Mesenchymal stem cell (in vitro differentiated cells and primary cell): ENCODE results near the gene SLC2A3. TPM values are rescaled to one million over a fixed set of nuclear protein-coding genes. Genes with fewer than 3 reads are reported as not detected.
A peak's percentile ranks its signal among the peaks of the same experiment; 100 is the strongest.
"Not testable (repeated sequence)": the region's sequence is repeated elsewhere in the genome, so short reads cannot be mapped to it uniquely, and the experiment has no call there.

Experiments
- DNase-seq: peaks from one replicate; pipeline ENCODE4 v3.0.0-alpha.2; 2013
- H2AFZ ChIP-seq: one replicate; pipeline ENCODE4 v1.6.1; 2013; ENCODE audit warnings: low read depth, mild to moderate bottlenecking, control low read depth, inconsistent platforms, low read length, moderate library complexity
- H2AK5ac ChIP-seq: 2 replicates; pipeline ENCODE4 v1.6.1; 2013; ENCODE audit warnings: low read length, moderate library complexity, mild to moderate bottlenecking, inconsistent platforms; ENCODE audit not compliant: severe bottlenecking
- H2BK120ac ChIP-seq: one replicate; pipeline ENCODE4 v1.6.1; 2013; ENCODE audit warnings: low read depth, mild to moderate bottlenecking, inconsistent platforms, low read length, moderate library complexity
- H2BK12ac ChIP-seq, 2 experiments: one replicate each; pipeline ENCODE4 v1.6.1; 2013; ENCODE audit warnings: inconsistent platforms in 2 of 2, low read length in 2 of 2, mild to moderate bottlenecking in 2 of 2, moderate library complexity in 2 of 2, control low read depth in 1 of 2
- H2BK15ac ChIP-seq: one replicate; pipeline ENCODE4 v1.6.1; 2013; ENCODE audit warnings: mild to moderate bottlenecking, low read depth, inconsistent platforms; ENCODE audit not compliant: poor library complexity, severe bottlenecking
- H2BK5ac ChIP-seq: 2 replicates; pipeline ENCODE4 v1.6.1; 2013; ENCODE audit warnings: low read depth, mild to moderate bottlenecking, low read length, control low read depth, inconsistent platforms; ENCODE audit not compliant: poor library complexity, severe bottlenecking
- H3K14ac ChIP-seq, 2 experiments: one replicate each; pipeline ENCODE4 v1.6.1; 2013; ENCODE audit warnings: inconsistent platforms in 2 of 2, low read length in 2 of 2, control low read depth in 1 of 2, mild to moderate bottlenecking in 1 of 2, moderate library complexity in 1 of 2
- H3K18ac ChIP-seq, 2 experiments: one replicate each; pipeline ENCODE4 v1.6.1; 2013; ENCODE audit warnings: inconsistent platforms in 2 of 2, low read length in 2 of 2, control low read depth in 1 of 2, low read depth in 1 of 2, mild to moderate bottlenecking in 1 of 2
- H3K23ac ChIP-seq, 2 experiments: one replicate each; pipeline ENCODE4 v1.6.1; 2013; ENCODE audit warnings: inconsistent platforms in 2 of 2, low read length in 2 of 2, mild to moderate bottlenecking in 2 of 2, moderate library complexity in 2 of 2, control low read depth in 1 of 2
- H3K27ac ChIP-seq: 2 replicates; pipeline ENCODE4 v1.5.1; 2013; ENCODE audit warnings: mild to moderate bottlenecking, moderate library complexity, low read length, control low read depth, inconsistent platforms; ENCODE audit not compliant: poor library complexity, severe bottlenecking
- H3K27me3 ChIP-seq, 2 experiments: 2 replicates each; pipeline versions ENCODE4 v1.6.1 to v1.7.0; 2013; ENCODE audit warnings: low read length in 2 of 2, mild to moderate bottlenecking in 2 of 2, moderate library complexity in 2 of 2, control low read depth in 1 of 2, inconsistent platforms in 1 of 2; ENCODE audit not compliant: control insufficient read depth in 1 of 2, insufficient read depth in 1 of 2
- H3K36me3 ChIP-seq, 2 experiments: 2 replicates each; pipeline versions ENCODE4 v1.6.1 to v1.7.0; 2013; ENCODE audit warnings: low read length in 2 of 2, control low read depth in 1 of 2, inconsistent platforms in 1 of 2, low read depth in 1 of 2, mild to moderate bottlenecking in 1 of 2; ENCODE audit not compliant: insufficient read depth in 2 of 2, control insufficient read depth in 1 of 2
- H3K4ac ChIP-seq, 2 experiments: one replicate each; pipeline ENCODE4 v1.6.1; 2013; ENCODE audit warnings: inconsistent platforms in 2 of 2, low read length in 2 of 2, mild to moderate bottlenecking in 2 of 2, moderate library complexity in 2 of 2, control low read depth in 1 of 2, low read depth in 1 of 2
- H3K4me1 ChIP-seq: 2 replicates; pipeline ENCODE4 v1.6.1; 2013; ENCODE audit warnings: low read depth, low read length, control low read depth; ENCODE audit not compliant: control insufficient read depth, insufficient read depth
- H3K4me2 ChIP-seq: 2 replicates; pipeline ENCODE4 v1.6.1; 2013; ENCODE audit warnings: low read length, mild to moderate bottlenecking, inconsistent platforms; ENCODE audit not compliant: poor library complexity, severe bottlenecking
- H3K4me3 ChIP-seq, 2 experiments: 2 replicates each; pipeline versions ENCODE4 v1.5.1 to v1.7.0; 2013; ENCODE audit warnings: low read length in 2 of 2, mild to moderate bottlenecking in 2 of 2, control low read depth in 1 of 2, low read depth in 1 of 2; ENCODE audit not compliant: insufficient read depth in 1 of 2
- H3K79me1 ChIP-seq: replicated peaks from 2 replicates; pipeline ENCODE4 v1.6.1; 2013; ENCODE audit warnings: mild to moderate bottlenecking, control low read depth, low read length, inconsistent platforms; ENCODE audit not compliant: poor library complexity, severe bottlenecking
- H3K9ac ChIP-seq: 2 replicates; pipeline ENCODE4 v1.7.0; 2013; ENCODE audit warnings: mild to moderate bottlenecking, low read length, moderate library complexity
- H3K9me3 ChIP-seq: 2 replicates; pipeline ENCODE4 v1.7.0; 2013; ENCODE audit warnings: mild to moderate bottlenecking, low read length; ENCODE audit not compliant: control insufficient read depth
- H4K8ac ChIP-seq: one replicate; pipeline ENCODE4 v1.6.1; 2013; ENCODE audit warnings: inconsistent platforms, mild to moderate bottlenecking, low read length, moderate library complexity
- H4K91ac ChIP-seq: one replicate; pipeline ENCODE4 v1.6.1; 2013; ENCODE audit warnings: mild to moderate bottlenecking, low read length, inconsistent platforms
- WGBS: methylation state at CpG from one replicate; pipeline ENCODE4 v1.1.7; 2013; ENCODE audit warnings: mixed read lengths; 5-methylcytosine and 5-hydroxymethylcytosine counted together
- polyA plus RNA-seq, 2 experiments: library from polyadenylated mRNA; stranded (reverse); fragments of 200-250 nt; gene quantifications; one replicate each; pipeline ENCODE4 v1.2.3, GENCODE V29; 2013

Gene SLC2A3
- polyA plus RNA-seq (2013, experiment 1 of 2): 117 TPM
- 119 TPM for polyA plus RNA-seq (2013, experiment 2 of 2)

DNA sequence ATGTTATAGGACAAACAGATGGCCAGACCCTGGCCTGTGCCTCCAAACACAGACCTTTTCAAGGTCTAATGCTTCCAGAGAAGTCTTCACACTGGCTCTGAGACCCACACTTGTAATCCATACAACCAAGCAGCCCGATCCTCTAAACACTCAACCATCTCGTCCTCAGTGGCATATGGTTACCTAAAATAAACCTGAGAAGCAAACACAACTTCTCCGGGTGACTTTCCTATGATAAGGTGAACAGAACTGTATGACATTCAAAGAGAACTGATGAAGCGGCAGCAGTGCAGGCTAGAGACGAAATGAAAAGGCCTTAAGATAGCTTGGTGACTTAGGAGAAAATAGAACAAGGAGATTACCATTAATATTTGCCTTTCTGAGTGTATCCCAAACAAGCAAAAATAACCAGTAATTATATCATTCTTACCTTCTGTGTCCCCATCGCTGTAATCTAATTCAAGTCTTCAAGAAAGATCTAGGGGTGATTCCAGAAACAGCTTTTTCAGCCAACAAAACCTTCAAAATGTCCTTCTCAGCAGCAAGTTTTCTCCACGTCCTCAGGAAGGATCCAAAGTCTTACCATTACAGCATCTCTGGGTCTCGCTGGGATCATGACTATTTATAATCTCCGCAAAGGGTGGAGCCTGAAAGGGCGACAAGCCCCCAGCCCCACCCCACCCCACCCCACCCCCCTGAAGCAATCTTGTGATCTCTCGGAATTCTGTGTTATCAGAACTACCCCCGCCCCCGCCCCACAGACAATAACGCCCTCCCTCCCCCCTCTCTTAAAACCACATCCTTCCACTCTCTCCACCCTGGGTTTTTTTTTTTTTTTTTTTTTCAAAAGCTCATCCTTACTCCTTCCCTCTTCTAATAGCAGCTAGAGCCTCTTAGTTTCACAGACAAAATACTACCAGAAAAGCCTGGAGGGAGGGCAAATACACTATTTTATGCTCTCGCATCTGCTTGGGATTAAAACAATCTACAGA is at the start of gene SLC2A3:
Gene SLC2A3, minus strand, starts transcription at position 598 of the 992 bp plus-strand sequence. Its CDS starts 153 bp downstream, at position 445.
- H3K18ac ChIP-seq: peak within 1 kb of the TSS; percentile 34 to 54
- H2BK15ac ChIP-seq: no peak within 1 kb of the TSS
- H3K23ac ChIP-seq: no peak within 1 kb of the TSS
- H3K4me3 ChIP-seq: peak within 1 kb of the TSS; percentile 61 to 94
- H3K9me3 ChIP-seq: no peaks in the 10 kb centered on the region
- H4K8ac ChIP-seq: no peak within 1 kb of the TSS
- H2AFZ ChIP-seq: no peak within 1 kb of the TSS
- peak within 1 kb of the TSS; percentile 68 for H3K27ac ChIP-seq
- no peaks in the 10 kb centered on the region for H3K4me1 ChIP-seq
- H3K27me3 ChIP-seq: no peaks in the 10 kb centered on the region
- H3K9ac ChIP-seq: peak within 1 kb of the TSS; percentile 99
- H4K91ac ChIP-seq: no peak within 1 kb of the TSS
- no peak within 1 kb of the TSS for H2BK5ac ChIP-seq
- H2AK5ac ChIP-seq: no peak within 1 kb of the TSS
- H3K14ac ChIP-seq: no peak within 1 kb of the TSS
- no peak within 1 kb of the TSS for H2BK12ac ChIP-seq
- peak; percentile 96 for DNase-seq
- H3K4me2 ChIP-seq: peak within 1 kb of the TSS; percentile 12
- WGBS: 0% methylated on average over 13 of the region's 15 CpGs
- peaks cover 10% of the 10 kb centered on the region for H3K79me1 ChIP-seq
- H3K36me3 ChIP-seq: peaks cover 18 to 37% of the 10 kb centered on the region in 2 experiments
- H3K4ac ChIP-seq: peak within 1 kb of the TSS in 1 of 2 experiments; percentile 85
- no peak within 1 kb of the TSS for H2BK120ac ChIP-seq

DNA sequence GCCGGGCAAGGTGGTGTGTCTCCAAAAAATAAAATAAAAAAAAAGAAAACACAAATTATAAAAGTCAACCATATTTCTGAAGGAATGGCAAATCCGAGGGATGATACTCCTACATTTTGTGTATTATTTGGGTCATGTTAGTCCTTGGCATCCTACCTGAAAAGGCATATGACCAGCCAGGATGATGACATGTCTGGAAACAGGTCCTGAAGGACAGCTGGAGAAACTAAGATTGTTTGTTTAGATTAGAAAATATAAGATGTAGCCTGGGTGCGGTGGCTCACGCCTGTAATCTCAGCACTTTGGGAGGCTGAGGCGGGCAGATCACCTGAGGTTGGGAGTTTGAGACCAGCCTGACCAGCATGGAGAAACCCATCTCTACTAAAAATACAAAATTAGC is 48.9 kb upstream of the SLC2A3 start:
- Histone ChIP-seq H3K9ac (no peak overlapping the region), H3K4me2 (no peak overlapping the region), H2BK12ac (no peak overlapping the region)

DNA sequence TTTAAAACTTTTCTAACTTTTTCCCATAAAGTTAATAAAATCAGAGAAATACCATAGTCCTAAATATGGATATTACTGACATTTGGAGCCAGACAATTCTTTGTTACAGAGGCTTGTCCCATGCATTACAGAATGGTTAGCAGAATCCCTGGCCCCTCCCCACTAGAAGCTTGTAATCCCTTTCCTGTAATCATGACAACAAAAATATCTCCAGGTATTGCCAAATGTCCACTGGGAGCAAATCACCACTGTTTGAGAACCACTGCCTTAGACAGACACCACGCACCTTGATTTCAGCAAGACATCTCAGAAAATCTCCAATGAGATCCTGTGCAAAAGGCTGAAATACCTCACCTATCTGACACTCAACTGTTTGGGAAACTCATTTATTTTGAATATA is 47.5 kb upstream of the SLC2A3 start:
- not testable (repeated sequence) for DNase-seq, H3K79me1 ChIP-seq, H2BK120ac ChIP-seq, H2BK12ac ChIP-seq, H3K36me3 ChIP-seq, H3K27me3 ChIP-seq, H3K4me1 ChIP-seq, H2BK15ac ChIP-seq, H4K8ac ChIP-seq, H4K91ac ChIP-seq, H3K18ac ChIP-seq, H3K4me3 ChIP-seq, H3K23ac ChIP-seq, H2AK5ac ChIP-seq, H3K9me3 ChIP-seq, H2AFZ ChIP-seq, H2BK5ac ChIP-seq, H3K4ac ChIP-seq, H3K27ac ChIP-seq, H3K9ac ChIP-seq, H3K4me2 ChIP-seq, H3K14ac ChIP-seq
- WGBS: 86% methylated on average over 1 of the region's 1 CpG

More for the DNA sequence above, 48.9 kb upstream of the SLC2A3 start:
- no peak overlapping the region for H3K4ac ChIP-seq
- WGBS: 90% methylated on average over 4 of the region's 5 CpGs
- H2AFZ ChIP-seq: no peak overlapping the region
- no peak overlapping the region for H3K23ac ChIP-seq
- H2BK15ac ChIP-seq: no peak overlapping the region
- H3K18ac ChIP-seq: no peak overlapping the region
- H4K8ac ChIP-seq: no peak overlapping the region
- H3K14ac ChIP-seq: no peak overlapping the region
- H2BK120ac ChIP-seq: no peak overlapping the region
- no peak overlapping the region for H3K27ac ChIP-seq
- no peak overlapping the region for H2BK5ac ChIP-seq
- DNase-seq: no peak
- H3K79me1 ChIP-seq: no peaks in the 10 kb centered on the region
- H3K27me3 ChIP-seq: no peaks in the 10 kb centered on the region
- H2AK5ac ChIP-seq: no peak overlapping the region
- H3K9me3 ChIP-seq: no peaks in the 10 kb centered on the region
- no peaks in the 10 kb centered on the region for H3K4me1 ChIP-seq
- H3K4me3 ChIP-seq: no peak overlapping the region
- H4K91ac ChIP-seq: no peak overlapping the region
- H3K36me3 ChIP-seq: no peaks in the 10 kb centered on the region

DNA sequence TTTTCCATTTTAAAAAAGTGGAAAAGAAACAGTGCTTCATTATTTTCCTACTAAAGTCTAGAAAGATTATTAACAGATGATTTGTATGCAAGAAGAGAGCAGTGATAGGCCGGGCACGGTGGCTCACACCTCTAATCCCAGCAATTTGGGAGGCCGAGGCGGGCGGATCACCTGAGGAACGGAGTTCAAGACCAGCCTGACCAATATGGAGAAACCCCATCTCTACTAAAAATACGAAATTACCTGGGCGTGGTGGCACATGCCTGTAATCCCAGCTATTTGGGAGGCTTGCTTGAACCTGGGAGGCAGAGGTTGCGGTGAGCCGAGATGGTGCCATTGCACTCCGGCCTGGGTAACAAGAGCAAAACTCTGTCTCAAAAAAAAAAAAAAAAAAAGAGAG is 47.0 kb upstream of the SLC2A3 start:
- H3K18ac ChIP-seq, H2AK5ac ChIP-seq, H2BK5ac ChIP-seq, H3K4me1 ChIP-seq, H4K91ac ChIP-seq, H3K14ac ChIP-seq, H3K4me3 ChIP-seq, H3K23ac ChIP-seq, H2BK15ac ChIP-seq, H4K8ac ChIP-seq, H2BK120ac ChIP-seq, H3K79me1 ChIP-seq, H2AFZ ChIP-seq, H3K4me2 ChIP-seq, H3K9me3 ChIP-seq, H3K27ac ChIP-seq, H3K4ac ChIP-seq, H3K9ac ChIP-seq, H3K36me3 ChIP-seq, H3K27me3 ChIP-seq, DNase-seq, H2BK12ac ChIP-seq: not testable (repeated sequence)
- WGBS: 95% methylated on average over 10 of the region's 11 CpGs
